Esophagus squamous epithelium (tissue), 5 donors: ENCODE results near the gene KCNB1. TPM values are rescaled to one million over a fixed set of nuclear protein-coding genes. Genes with fewer than 3 reads are reported as not detected.

Experiments used
- DNase-seq: peaks from one replicate; lab custom pipeline; 2025; lab: John Stamatoyannopoulos, UW
- H3K27ac ChIP-seq, 4 donors: fragments of 200-600 bp; sonication (generic); one replicate each; pipeline ENCODE4 v1.5.1; 2016 to 2019; ENCODE audit warnings: mild to moderate bottlenecking in 1 of 4
- H3K27me3 ChIP-seq, 4 donors: fragments of 200-600 bp; sonication (generic); 1 replicate in 3 of 4; 2 replicates in 1 of 4; pipeline versions ENCODE4 v1.5.1 to v1.6.0; 2017 to 2021; ENCODE audit warnings: antibody characterized with exemption in 1 of 4
- H3K36me3 ChIP-seq, 3 donors: fragments of 200-600 bp; sonication (generic); one replicate each; pipeline ENCODE4 v1.5.1; 2016 to 2019
- H3K4me1 ChIP-seq, 3 donors: fragments of 200-600 bp; sonication (generic); one replicate each; pipeline ENCODE4 v1.5.1; 2017 to 2019
- H3K4me3 ChIP-seq, 4 donors: fragments of 200-600 bp; sonication (generic); 1 replicate in 3 of 4; 2 replicates in 1 of 4; pipeline ENCODE4 v1.5.1; 2016 to 2019; ENCODE audit warnings: mild to moderate bottlenecking in 2 of 4, moderate library complexity in 1 of 4
- H3K9me3 ChIP-seq, 3 donors: fragments of 200-600 bp; sonication (generic); one replicate each; pipeline ENCODE4 v1.5.1; 2016 to 2019
- CTCF ChIP-seq, 6 experiments: fragments of 450-650 bp in 4 of 6; fragments of 200-600 bp in 2 of 6; sonication (generic) in 2 of 6; IDR thresholded peaks; one replicate each; pipeline ENCODE4 v1.5.1; 2016 to 2019; ENCODE audit warnings: antibody characterized with exemption in 6 of 6, mild to moderate bottlenecking in 4 of 6, moderate library complexity in 4 of 6
- POLR2A ChIP-seq, 4 donors: fragments of 450-650 bp; IDR thresholded peaks; one replicate each; pipeline ENCODE4 v1.6.1; 2017; ENCODE audit warnings: antibody characterized with exemption in 4 of 4, mild to moderate bottlenecking in 4 of 4, moderate library complexity in 3 of 4
- WGBS, 2 donors: methylation state at CpG; one replicate each; pipeline ENCODE4 v1.1.5; 2018; 5-methylcytosine and 5-hydroxymethylcytosine counted together
- intact Hi-C: fragments of 100-400 bp; cut with DNase I; formaldehyde crosslinking; loops from one replicate; pipeline ENCODE4 v1.15.0; 2022
- total RNA-seq, 4 donors: library from RNA; depleted of rRNA; stranded (reverse); fragments of >200 nt; gene quantifications; one replicate each; pipeline ENCODE4 v1.1.0, GENCODE V29; 2016
- donor health status: DM: yes; HTN: yes; CAD: no.

The KCNB1 gene
- total RNA-seq, 4 donors from 2014 or later = 0.11 to 3.6 (median 1.1) TPM

GRCh38 chr20:49462626-49463025 is 19.8 kb downstream of the KCNB1 start:
- no peak for DNase-seq
- 63 to 66% methylated on average over 6 of the region's 6 CpGs for WGBS, 2 donors
- peak overlapping the region in 1 of 4 donors; percentile 37 for H3K27ac ChIP-seq
- no peak for TF ChIP-seq POLR2A (IDR thresholded peaks at IDR 0.05)
- no peak for TF ChIP-seq CTCF (IDR thresholded peaks at IDR 0.05)
- H3K4me3 ChIP-seq = no peak overlapping the region
- H3K9me3 ChIP-seq = no peaks in the 10 kb centered on the region
- intact Hi-C loops = no loop called here
- H3K27me3 ChIP-seq = peaks cover 0 to 19% (median 0%) of the 10 kb centered on the region in 4 donors
- no peaks in the 10 kb centered on the region for H3K4me1 ChIP-seq
- H3K36me3 ChIP-seq = no peaks in the 10 kb centered on the region

- H3K36me3 ChIP-seq = no peaks in the 10 kb centered on the region
- TF ChIP-seq POLR2A (IDR thresholded peaks at IDR 0.05) (no peak), CTCF (IDR thresholded peaks at IDR 0.05) (no peak)
- no peaks in the 10 kb centered on the region for H3K9me3 ChIP-seq
- H3K4me1 ChIP-seq = no peaks in the 10 kb centered on the region
- intact Hi-C loops = no loop called here
- H3K27ac ChIP-seq = peak overlapping the region in 1 of 4 donors; percentile 37
- 61 to 75% methylated on average over 9 of the region's 9 CpGs for WGBS, 2 donors
- peaks cover 0 to 21% (median 0%) of the 10 kb centered on the region in 4 donors for H3K27me3 ChIP-seq
- DNase-seq = no peak
- H3K4me3 ChIP-seq = no peak overlapping the region
Measured at GRCh38 chr20:49461894-49462620, 20.4 kb downstream of the KCNB1 start.

- peaks cover 0 to 30% (median 0%) of the 10 kb centered on the region in 4 donors for H3K27me3 ChIP-seq
- 25 to 45% methylated on average over 5 of the region's 5 CpGs for WGBS, 2 donors
- H3K36me3 ChIP-seq = no peaks in the 10 kb centered on the region
- intact Hi-C loops = no loop called here
- H3K4me3 ChIP-seq = no peak overlapping the region
- H3K4me1 ChIP-seq = no peaks in the 10 kb centered on the region
- TF ChIP-seq CTCF (IDR thresholded peaks at IDR 0.05) (no peak), POLR2A (IDR thresholded peaks at IDR 0.05) (no peak)
- H3K9me3 ChIP-seq = no peaks in the 10 kb centered on the region
- no peak for DNase-seq
- peak overlapping the region in 1 of 4 donors; percentile 29 for H3K27ac ChIP-seq
Measured at GRCh38 chr20:49460916-49461315, 21.6 kb downstream of the KCNB1 start.

- no peak for DNase-seq
- H3K36me3 ChIP-seq = no peaks in the 10 kb centered on the region
- no peaks in the 10 kb centered on the region for H3K4me1 ChIP-seq
- H3K27ac ChIP-seq = no peak overlapping the region
- H3K4me3 ChIP-seq = no peak overlapping the region
- intact Hi-C loops = no loop called here
- WGBS, 2 donors = 78 to 81% methylated on average over 6 of the region's 6 CpGs
- TF ChIP-seq CTCF (IDR thresholded peaks at IDR 0.05) (no peak), POLR2A (IDR thresholded peaks at IDR 0.05) (no peak)
- H3K9me3 ChIP-seq = no peaks in the 10 kb centered on the region
- peaks cover 0 to 33% (median 0%) of the 10 kb centered on the region in 4 donors for H3K27me3 ChIP-seq
Measured at GRCh38 chr20:49460131-49460530, 22.3 kb downstream of the KCNB1 start.

- Histone ChIP-seq H3K4me3 (no peak overlapping the region), H3K4me1 (no peaks in the 10 kb centered on the region), H3K9me3 (no peaks in the 10 kb centered on the region), H3K27ac (no peak overlapping the region), H3K36me3 (no peaks in the 10 kb centered on the region), H3K27me3 (peaks cover 0 to 36% (median 0%) of the 10 kb centered on the region in 4 donors)
- TF ChIP-seq CTCF (IDR thresholded peaks at IDR 0.05) = no peak
- no peak for TF ChIP-seq POLR2A (IDR thresholded peaks at IDR 0.05)
- WGBS, 2 donors = 73 to 81% methylated on average over 6 of the region's 6 CpGs
- intact Hi-C loops = no loop called here
- no peak for DNase-seq
Measured at GRCh38 chr20:49459684-49460083, 22.8 kb downstream of the KCNB1 start.
